C4-2B (cell line): ENCODE data around the gene C11orf98.

ENCODE experiments used
- CTCF ChIP-seq: fragments of 450-650 bp; conservative IDR thresholded peaks from 2 replicates; pipeline ENCODE4 v1.5.1; 2017; ENCODE audit warnings: mild to moderate bottlenecking
- ZFX ChIP-seq: fragments of 450-650 bp; IDR thresholded peaks from 2 replicates; pipeline ENCODE4 v1.6.1; 2017

- TF ChIP-seq CTCF (no peak), ZFX (no peak)
Observed at GRCh38 chr11:62621027-62621566, 43.9 kb downstream of the C11orf98 start.
